Omental fat pad (tissue), 4 donors: ENCODE data around the gene RYR2. TPM values are rescaled to one million over a fixed set of nuclear protein-coding genes. Genes with fewer than 3 reads are reported as not detected.

ENCODE experiments used
- ATAC-seq: fragments of 150-250 bp; one replicate; pipeline ENCODE4 v1.9.1; 2016; ENCODE audit warnings: mild to moderate bottlenecking, moderate library complexity; ENCODE audit not compliant: low FRiP score
- DNase-seq: peaks from one replicate; pipeline ENCODE4 v3.0.0-alpha.2; 2019; ENCODE audit warnings: low spot score
- CTCF ChIP-seq, 3 donors: fragments of 450-650 bp; IDR thresholded peaks; one replicate each; pipeline ENCODE4 v1.5.1; 2016 to 2017; ENCODE audit warnings: antibody characterized with exemption in 3 of 3, mild to moderate bottlenecking in 3 of 3, moderate library complexity in 2 of 3
- total RNA-seq, 4 donors: library from RNA; depleted of rRNA; stranded (reverse); fragments of >200 nt; gene quantifications; one replicate each; pipeline ENCODE4 v1.1.0, GENCODE V29; 2016

Gene RYR2
- total RNA-seq, 4 donors from 2014 or later = 0.19 to 2.4 (median 1.2) TPM

GRCh38 chr1:237012788-237013383 is 29.1 kb upstream of the RYR2 start:
- TF ChIP-seq CTCF (IDR thresholded peaks at IDR 0.05) = no peak
- ATAC-seq = peak; percentile 37
- no peak for DNase-seq

DNA sequence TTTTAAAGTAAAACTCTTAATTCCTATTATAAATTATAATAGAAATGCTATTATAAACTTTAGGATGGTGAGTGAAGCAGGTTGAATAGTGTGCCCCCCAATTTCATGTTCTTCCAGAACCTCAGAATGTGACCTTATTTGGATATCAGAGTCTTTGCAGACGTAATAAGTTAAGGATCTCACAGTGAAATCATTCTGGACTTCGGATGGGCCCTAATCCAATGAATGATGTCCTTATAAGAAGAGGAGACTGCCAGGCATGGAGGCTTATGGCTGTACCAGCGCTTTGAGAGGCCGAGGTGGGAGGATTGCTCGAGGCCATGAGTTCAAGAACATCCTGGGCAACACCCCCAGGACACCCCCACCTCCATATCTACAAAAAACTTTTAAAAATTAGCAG is 28.4 kb upstream of the RYR2 start:
- TF ChIP-seq CTCF (IDR thresholded peaks at IDR 0.05) = no peak
- no peak for ATAC-seq
- DNase-seq = no peak

DNA sequence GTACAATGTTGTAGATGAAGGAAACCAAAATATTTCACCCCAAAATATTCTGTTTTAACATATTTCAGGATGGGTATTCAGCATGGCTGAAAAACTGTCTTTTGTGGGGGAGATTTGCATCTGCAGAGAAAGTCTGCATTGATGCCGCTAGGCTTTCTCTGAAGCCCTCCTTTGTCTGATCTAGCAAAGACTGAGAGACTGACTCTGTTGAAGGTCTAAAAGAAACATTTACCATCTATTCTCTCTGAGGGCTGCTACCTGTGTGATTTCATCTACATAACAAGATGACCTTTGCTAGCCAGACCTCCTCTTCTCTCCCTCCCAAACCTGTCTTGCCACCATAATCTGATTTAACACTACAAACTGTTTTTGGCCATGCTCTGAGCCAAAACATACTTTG is 25.4 kb upstream of the RYR2 start:
- no peak for TF ChIP-seq CTCF (IDR thresholded peaks at IDR 0.05)
- no peak for DNase-seq
- ATAC-seq = no peak

DNA sequence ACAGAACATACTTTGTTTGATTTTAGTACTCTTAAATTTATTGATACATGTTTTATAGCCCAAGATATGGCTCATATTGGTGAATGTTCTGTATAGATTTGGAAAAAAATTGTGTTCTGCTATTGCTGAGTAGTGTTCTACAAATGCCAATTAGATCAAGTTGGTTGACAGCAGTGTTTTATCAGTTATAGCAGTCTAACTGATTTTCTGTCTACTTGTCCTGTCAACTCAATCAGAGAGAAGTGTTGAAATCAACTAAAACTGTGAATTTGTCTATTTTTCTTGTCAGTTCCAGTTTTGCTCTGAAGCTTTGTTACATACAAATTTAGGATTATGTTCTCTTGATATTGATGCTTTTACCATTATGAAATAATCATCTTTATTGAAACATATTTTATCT is 23.1 kb upstream of the RYR2 start:
- no peak for TF ChIP-seq CTCF (IDR thresholded peaks at IDR 0.05)
- ATAC-seq (no peak), DNase-seq (no peak)

DNA sequence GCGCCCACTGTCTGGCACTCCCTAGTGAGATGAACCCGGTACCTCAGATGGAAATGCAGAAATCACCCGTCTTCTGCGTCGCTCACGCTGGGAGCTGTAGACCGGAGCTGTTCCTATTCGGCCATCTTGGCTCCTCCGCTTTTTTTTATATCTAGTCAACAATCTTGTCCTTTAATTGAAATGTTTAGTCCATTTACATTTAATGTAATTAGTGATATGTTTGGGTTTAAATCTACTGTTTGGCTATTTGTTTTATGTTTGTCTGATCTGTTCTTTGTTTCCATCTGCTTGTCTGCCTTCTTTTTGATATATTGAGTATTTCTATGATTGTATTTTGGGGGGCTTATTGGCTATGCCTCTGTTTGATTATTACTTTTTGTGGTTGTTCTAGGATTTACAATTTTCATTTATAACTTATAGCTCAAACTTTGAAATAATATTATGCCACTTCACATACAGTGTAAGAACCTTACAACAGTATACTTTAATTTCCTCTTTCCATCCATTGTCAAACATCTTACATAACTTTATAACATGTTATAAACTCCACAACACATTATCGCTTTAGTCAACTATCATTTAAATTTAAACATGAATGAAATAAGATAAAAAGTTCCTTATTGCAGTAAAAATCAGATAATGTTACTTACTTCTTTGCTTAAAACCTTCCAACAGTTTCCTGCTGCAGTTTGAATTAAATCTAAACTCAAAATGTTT is 16.5 kb upstream of the RYR2 start:
- DNase-seq (no peak), ATAC-seq (no peak)
- no peak for TF ChIP-seq CTCF (IDR thresholded peaks at IDR 0.05)

GRCh38 chr1:237029240-237029639 is 12.7 kb upstream of the RYR2 start:
- no peak for TF ChIP-seq CTCF (IDR thresholded peaks at IDR 0.05)
- ATAC-seq (no peak), DNase-seq (no peak)
